Anterior cingulate cortex (tissue), 58 donors: ENCODE measurements around the gene SETD5.
"Not testable (repeated sequence)": the region's sequence is repeated elsewhere in the genome, so short reads cannot be mapped to it uniquely, and the experiment has no call there.

ENCODE experiments used
- DNase-seq, 58 donors: peaks; one replicate each; lab custom pipeline; 2025; lab: John Stamatoyannopoulos, UW

Gene SETD5

GRCh38 chr3:9450991-9451390, 53.6 kb downstream of the SETD5 start:
- no peak for DNase-seq

GRCh38 chr3:9452417-9452816, 55.0 kb downstream of the SETD5 start:
- no peak for DNase-seq

- DNase-seq: no peak
Measured at GRCh38 chr3:9455596-9456131, 58.2 kb downstream of the SETD5 start.

GRCh38 chr3:9467451-9467850, 70.0 kb downstream of the SETD5 start:
- no peak for DNase-seq

GRCh38 chr3:9468460-9468859, 71.0 kb downstream of the SETD5 start:
- DNase-seq: no peak

- DNase-seq: no peak
Measured at GRCh38 chr3:9469986-9470385, 72.6 kb downstream of the SETD5 start.

- no peak for DNase-seq
Measured at GRCh38 chr3:9473496-9474065, 76.2 kb downstream of the SETD5 start.

GRCh38 chr3:9474482-9474881, 77.1 kb downstream of the SETD5 start:
- DNase-seq: no peak

- DNase-seq: no peak
Measured at GRCh38 chr3:9476935-9477334, 79.5 kb downstream of the SETD5 start.

GRCh38 chr3:9480265-9480664, 82.8 kb downstream of the SETD5 start:
- DNase-seq: no peak

GRCh38 chr3:9485248-9485647, 87.8 kb downstream of the SETD5 start:
- DNase-seq: no peak

- no peak for DNase-seq
Measured at GRCh38 chr3:9491506-9491905, 94.1 kb downstream of the SETD5 start.

- not testable (repeated sequence) for DNase-seq
Measured at GRCh38 chr3:9494036-9494435, 96.6 kb downstream of the SETD5 start.

GRCh38 chr3:9496893-9497292, 99.5 kb downstream of the SETD5 start:
- DNase-seq: no peak

- no peak for DNase-seq
Measured at GRCh38 chr3:9497821-9498565, 100.6 kb downstream of the SETD5 start.

GRCh38 chr3:9498781-9499180, 101.4 kb downstream of the SETD5 start:
- DNase-seq: no peak

- no peak for DNase-seq
Measured at GRCh38 chr3:9499455-9500107, 102.2 kb downstream of the SETD5 start.

- peak in 10 of 58 donors; percentile 3 to 45 (median 12) for DNase-seq
Measured at GRCh38 chr3:9500108-9501050, 103.0 kb downstream of the SETD5 start.

- no peak for DNase-seq
Measured at GRCh38 chr3:9501226-9501625, 103.8 kb downstream of the SETD5 start.

- peak in 46 of 58 donors; percentile 4 to 82 (median 34) for DNase-seq
Measured at GRCh38 chr3:9503283-9503682, 105.9 kb downstream of the SETD5 start.
